HepG2 (cell line): ENCODE data around the gene FAM163A.

Experiments used
- CREBL2 ChIP-seq: sonication (generic); formaldehyde crosslinking; IDR thresholded peaks from 2 replicates; pipeline ENCODE4 v1.8.1; 2023; ENCODE audit warnings: missing genetic modification reagents, mild to moderate bottlenecking, borderline replicate concordance
- CTCF ChIP-seq: sonication (generic); formaldehyde crosslinking; IDR thresholded peaks from 2 replicates; pipeline ENCODE4 v1.5.0; 2020; ENCODE audit warnings: mild to moderate bottlenecking, missing genetic modification reagents, moderate library complexity
- FOSL1 ChIP-seq: sonication (generic); formaldehyde crosslinking; IDR thresholded peaks from 2 replicates; pipeline ENCODE4 v1.9.0; 2021; ENCODE audit warnings: missing genetic modification reagents, borderline replicate concordance
- HOXD1 ChIP-seq: sonication (generic); formaldehyde crosslinking; IDR thresholded peaks from 2 replicates; pipeline ENCODE4 v1.5.0; 2020; ENCODE audit warnings: missing genetic modification reagents
- KAT2B ChIP-seq: fragments of 150-350 bp; IDR thresholded peaks from 2 replicates; pipeline ENCODE4 v1.6.1; 2014; ENCODE audit warnings: low read depth, low read length, borderline replicate concordance
- RNF2 ChIP-seq: fragments of 450-650 bp; conservative IDR thresholded peaks from 2 replicates; pipeline ENCODE4 v1.6.1; 2016; ENCODE audit warnings: low read depth
- ZNF292 ChIP-seq: sonication (generic); formaldehyde crosslinking; IDR thresholded peaks from 2 replicates; pipeline ENCODE4 v1.8.1; 2022; ENCODE audit warnings: mild to moderate bottlenecking, low read depth, missing genetic modification reagents, borderline replicate concordance
- ZNF460 ChIP-seq: sonication (generic); formaldehyde crosslinking; IDR thresholded peaks from 2 replicates; pipeline ENCODE4 v1.5.1; 2020; ENCODE audit warnings: missing genetic modification reagents, mild to moderate bottlenecking, borderline replicate concordance
- TF ChIP-seq, protein P1 (sequence below): sonication (generic); formaldehyde crosslinking; IDR thresholded peaks from 2 replicates; pipeline ENCODE4 v1.4.0; 2020; ENCODE audit warnings: low read depth, mild to moderate bottlenecking, missing genetic modification reagents
- TF ChIP-seq, protein P2 (sequence below): sonication (generic); formaldehyde crosslinking; IDR thresholded peaks from 2 replicates; pipeline ENCODE4 v1.5.0; 2020; ENCODE audit warnings: missing genetic modification reagents

DNA sequence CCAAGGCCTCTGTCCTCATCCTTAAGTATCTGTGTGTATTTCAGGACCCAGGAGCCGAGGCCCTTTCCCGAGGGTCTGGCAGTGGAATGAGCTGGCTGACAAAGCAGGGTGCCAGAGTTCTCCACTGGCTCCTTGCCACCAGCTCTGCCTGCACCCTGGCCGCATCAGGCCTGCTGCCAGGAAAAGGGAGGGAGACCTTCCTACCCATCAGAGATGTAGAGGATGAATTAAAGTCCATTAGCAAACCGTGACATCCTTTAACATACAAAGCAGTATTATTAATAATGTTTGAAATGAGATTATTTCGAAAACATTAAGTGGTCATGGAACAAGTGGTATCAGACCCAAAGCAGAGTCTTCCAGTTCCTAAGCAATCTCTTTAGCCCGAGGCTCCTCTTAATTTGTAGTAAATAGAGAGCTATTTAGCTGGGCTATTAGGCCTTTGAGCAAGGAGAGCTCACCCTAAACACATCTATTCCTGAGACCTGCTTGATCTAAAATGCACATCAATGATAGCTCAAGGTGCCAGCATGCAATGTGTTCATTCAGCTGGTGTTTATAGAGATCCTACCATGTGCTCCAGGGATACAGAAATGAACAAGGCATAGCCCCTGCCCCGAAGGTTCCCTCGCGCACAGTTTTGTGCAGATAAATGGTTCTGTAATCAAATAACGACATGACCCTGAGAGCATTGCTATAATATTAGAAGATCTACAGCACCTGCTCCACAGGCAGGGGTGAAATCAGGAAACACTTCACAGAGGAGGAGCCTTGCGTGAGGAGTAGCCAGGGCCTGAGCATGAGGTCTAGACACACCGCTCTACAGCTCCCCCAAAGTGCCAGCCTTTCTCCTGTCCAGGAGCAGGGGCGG, 44.0 kb downstream of the FAM163A start:
- TF ChIP-seq HOXD1 (CRISPR knock-in tag) (no peak), ZNF292 (CRISPR knock-in tag) (no peak), CREBL2 (no peak), RNF2 (no peak), KAT2B (no peak), FOSL1 (CRISPR knock-in tag) (no peak), CTCF (no peak), ZNF460 (no peak)
- TF ChIP-seq, protein P1, sequence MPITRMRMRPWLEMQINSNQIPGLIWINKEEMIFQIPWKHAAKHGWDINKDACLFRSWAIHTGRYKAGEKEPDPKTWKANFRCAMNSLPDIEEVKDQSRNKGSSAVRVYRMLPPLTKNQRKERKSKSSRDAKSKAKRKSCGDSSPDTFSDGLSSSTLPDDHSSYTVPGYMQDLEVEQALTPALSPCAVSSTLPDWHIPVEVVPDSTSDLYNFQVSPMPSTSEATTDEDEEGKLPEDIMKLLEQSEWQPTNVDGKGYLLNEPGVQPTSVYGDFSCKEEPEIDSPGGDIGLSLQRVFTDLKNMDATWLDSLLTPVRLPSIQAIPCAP: no peak
- TF ChIP-seq, protein P2, sequence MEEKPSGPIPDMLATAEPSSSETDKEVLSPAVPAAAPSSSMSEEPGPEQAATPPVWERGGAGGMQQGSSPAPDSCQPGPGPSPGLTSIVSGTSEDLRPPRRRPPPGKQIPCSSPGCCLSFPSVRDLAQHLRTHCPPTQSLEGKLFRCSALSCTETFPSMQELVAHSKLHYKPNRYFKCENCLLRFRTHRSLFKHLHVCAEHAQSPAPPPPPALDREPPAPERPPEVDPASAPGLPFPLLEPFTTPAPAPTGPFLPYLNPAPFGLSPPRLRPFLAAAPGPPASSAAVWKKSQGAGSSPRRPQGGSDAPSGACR (CRISPR knock-in tag): no peak
